GM19397 (cell line): ENCODE data around the gene CCDC7.
"Not testable (repeated sequence)": the region's sequence is repeated elsewhere in the genome, so short reads cannot be mapped to it uniquely, and the experiment has no call there.

Source experiments
- ATAC-seq: cut with Tn5 transposase; IDR thresholded peaks from one replicate; pipeline ENCODE4 v1.9.1; 2021; ENCODE audit warnings: mild to moderate bottlenecking, moderate library complexity; ENCODE audit not compliant: unreplicated experiment

The CCDC7 gene

GRCh38 chr10:32548208-32548607, 102.3 kb downstream of the CCDC7 start:
- ATAC-seq, result no peak

GRCh38 chr10:32556783-32557395, 110.9 kb downstream of the CCDC7 start:
- ATAC-seq, result no peak

DNA sequence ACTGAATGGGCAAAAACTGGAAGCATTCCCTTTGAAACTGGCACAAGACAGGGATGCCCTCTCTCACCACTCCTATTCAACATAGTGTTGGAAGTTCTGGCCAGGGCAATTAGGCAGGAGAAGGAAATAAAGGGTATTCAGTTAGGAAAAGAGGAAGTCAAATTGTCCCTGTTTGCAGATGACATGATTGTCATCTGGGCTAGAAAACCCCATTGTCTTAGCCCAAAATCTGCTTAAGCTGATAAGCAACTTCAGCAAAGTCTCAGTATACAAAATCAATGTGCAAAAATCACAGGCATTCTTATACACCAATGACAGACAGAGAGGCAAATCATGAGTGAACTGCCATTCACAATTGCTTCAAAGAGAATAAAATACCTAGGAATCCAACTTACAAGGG, 116.8 kb downstream of the CCDC7 start:
- ATAC-seq, result not testable (repeated sequence)

DNA sequence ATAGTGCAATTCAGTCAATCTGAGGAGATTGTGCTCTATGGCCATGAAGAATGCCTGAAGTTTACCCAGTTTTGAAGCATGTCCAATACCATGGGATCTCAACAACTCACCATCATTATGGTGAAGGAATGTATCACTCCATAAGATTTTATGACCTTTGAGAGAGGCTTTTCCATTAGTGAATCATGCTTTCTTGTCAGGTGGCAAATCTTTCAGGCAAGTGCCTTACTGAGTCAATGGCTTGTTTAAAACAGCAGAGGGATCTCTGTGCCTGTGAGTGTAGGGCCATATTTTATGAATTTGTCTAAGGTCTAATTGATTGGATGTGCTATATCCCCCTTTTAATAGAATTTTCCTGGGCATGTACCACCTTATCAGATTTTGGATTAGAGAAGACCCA, 131.5 kb downstream of the CCDC7 start:
- no peak for ATAC-seq

GRCh38 chr10:32582946-32583345, 137.0 kb downstream of the CCDC7 start:
- no peak for ATAC-seq

DNA sequence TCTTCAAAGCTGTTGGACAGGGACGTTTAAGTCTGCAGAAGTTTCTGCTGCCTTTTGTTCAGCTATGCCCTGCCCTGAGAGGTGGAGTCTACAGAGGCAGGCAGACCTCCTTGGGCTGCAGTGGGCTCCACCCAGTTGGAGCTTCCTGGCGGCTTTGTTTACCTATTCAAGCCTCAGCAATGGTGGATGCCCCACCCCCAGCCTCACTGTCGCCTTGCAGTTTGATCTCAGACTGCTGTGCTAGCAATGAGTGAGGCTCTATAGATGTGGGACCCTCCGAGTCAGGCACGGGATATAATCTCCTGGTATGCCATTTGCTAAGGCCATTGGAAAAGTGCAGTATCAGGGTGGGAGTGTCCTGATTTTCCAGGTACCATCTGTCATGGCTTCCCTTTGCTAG, 152.1 kb downstream of the CCDC7 start:
- ATAC-seq, result not testable (repeated sequence)

DNA sequence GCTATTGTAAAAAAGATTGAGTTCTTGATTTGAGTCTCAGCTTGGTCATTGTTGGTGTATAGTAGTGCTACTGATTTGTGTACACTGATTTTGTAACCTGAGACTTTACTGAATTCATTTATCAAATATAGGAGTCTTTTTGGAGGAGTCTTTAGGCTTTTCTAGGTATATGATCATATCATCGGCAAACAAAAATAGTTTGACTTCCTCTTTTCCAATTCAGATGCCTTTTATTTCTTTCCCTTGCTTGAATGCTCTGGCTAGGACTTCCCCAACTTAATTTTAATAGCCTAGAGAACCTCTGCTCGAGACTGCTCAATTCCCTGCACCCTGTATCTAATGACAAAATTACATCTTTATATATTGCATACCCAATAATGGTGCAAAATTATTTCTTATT, 154.4 kb downstream of the CCDC7 start:
- no peak for ATAC-seq

GRCh38 chr10:32601562-32601961, 155.6 kb downstream of the CCDC7 start:
- ATAC-seq, result not testable (repeated sequence)

GRCh38 chr10:32605787-32606186, 159.8 kb downstream of the CCDC7 start:
- ATAC-seq, result no peak

DNA sequence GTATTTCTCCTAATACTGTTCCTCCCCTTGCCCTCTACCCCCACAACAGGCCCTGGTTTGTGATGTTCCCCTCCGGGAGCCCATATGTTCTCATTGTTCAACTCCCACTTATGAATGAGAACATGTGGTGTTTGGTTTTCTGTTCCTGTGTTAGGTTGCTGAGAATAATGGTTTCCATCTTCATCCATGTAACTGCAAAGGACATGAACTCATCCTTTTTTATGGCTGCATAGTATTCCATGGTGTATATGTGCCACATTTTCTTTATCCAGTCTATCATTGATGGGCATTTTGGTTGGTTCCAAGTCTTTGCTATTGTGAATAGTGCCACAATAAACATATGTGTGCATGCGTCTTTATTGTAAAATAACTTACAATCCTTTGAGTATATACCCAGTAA, 164.6 kb downstream of the CCDC7 start:
- not testable (repeated sequence) for ATAC-seq

- ATAC-seq, result no peak
Observed at GRCh38 chr10:32616438-32616837, 170.5 kb downstream of the CCDC7 start.

DNA sequence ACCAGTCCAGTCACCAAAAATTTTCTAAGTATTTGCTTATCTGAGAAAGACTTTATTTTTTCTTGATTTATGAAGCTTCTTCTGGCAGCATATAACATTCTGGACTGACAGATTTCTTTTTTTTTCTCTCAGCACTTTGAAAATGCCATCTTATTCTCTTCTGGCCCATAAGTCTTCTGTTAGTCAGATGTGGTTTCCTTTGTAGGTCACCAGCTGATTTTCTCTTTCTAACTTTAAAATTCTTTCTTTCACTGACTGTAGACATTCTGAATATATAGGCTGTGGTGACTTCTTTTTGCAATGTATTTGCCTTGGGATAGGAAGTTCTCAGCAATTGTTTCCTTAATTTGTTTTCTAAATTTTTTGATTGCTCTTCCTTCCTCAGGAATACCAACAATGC, 172.5 kb downstream of the CCDC7 start:
- ATAC-seq, result no peak

DNA sequence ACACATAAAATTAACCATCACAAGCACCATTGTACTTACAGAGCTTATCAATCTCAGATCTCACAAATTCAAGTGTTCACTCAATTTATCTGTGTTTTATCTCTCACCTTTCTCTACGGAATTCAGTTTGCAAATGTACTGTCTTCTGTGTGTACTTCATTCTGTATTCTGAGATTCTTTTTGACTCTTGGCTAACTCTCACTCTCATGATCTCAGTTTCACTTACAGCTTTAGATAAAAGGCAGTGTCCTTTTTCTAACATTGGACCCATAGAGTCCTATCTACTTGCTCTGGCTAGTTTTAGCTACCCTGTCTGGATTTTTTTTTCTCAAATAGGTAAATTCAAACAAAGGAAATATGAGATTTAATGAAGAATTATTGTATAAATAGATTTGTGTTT, 176.0 kb downstream of the CCDC7 start:
- no peak for ATAC-seq

DNA sequence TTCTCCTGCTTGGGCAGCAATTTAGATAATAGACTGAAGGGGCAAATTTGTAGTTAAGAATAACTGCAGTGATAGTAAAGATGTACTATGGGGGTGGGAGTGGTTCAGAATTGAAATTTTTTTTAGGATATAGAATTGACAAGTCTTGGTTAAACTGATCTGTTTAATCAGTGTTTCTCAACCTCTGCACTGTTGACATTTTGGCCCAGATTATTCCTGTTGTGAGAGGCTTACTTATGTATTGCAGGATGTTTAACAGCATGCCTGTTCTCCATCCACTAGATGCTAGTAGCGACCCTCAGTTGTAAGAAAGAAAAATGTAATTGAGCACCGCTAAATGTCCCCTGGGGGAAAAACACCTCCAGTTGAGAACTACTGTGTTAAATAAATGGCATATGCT, 176.5 kb downstream of the CCDC7 start:
- no peak for ATAC-seq

- ATAC-seq, result no peak
Observed at GRCh38 chr10:32627183-32627582, 181.2 kb downstream of the CCDC7 start.

DNA sequence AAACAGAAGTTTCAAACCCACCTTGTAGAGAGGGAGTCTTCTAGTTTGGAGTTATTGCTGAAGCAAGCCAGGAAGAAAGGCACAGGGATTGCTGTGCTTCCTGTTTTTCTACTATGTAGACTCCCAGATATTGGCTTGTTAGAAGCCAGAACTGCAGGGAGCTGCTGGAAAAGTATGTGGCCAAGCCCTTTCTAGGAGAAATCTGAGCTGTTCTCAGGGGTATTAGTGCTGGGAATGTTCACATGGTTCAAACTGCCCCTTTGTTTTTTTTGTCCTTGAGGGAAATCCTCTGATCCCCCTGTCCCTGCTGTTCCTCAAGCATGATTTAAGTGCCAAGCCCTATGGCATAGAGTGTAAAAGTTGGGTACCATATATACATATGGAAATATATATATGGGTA, 184.0 kb downstream of the CCDC7 start:
- ATAC-seq, result no peak

DNA sequence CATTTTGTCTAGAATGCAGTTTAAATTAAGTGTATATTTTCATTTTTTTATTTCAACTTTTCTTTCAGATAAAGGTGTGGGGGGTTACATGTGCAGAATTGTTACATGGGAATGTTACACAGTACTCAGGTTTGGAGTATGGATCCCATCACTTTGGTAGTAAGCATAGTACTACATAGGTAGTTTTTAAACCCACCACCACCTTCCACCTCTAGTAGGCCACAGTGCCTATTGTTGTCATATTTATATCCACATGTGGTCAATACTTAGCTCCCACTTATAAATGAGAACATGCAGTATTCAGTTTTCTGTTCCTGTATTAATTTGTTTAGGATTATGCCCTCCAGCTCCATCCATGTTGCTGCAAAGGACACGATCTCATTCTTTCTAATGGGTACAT, 200.6 kb downstream of the CCDC7 start:
- no peak for ATAC-seq

GRCh38 chr10:32650246-32650655, 204.3 kb downstream of the CCDC7 start:
- ATAC-seq, result peak; percentile 69

- not testable (repeated sequence) for ATAC-seq
Observed at GRCh38 chr10:32657430-32657829, 211.5 kb downstream of the CCDC7 start.

GRCh38 chr10:32661346-32661745, 215.4 kb downstream of the CCDC7 start:
- no peak for ATAC-seq

GRCh38 chr10:32680803-32681557, 235.0 kb downstream of the CCDC7 start:
- no peak for ATAC-seq

- no peak for ATAC-seq
Observed at GRCh38 chr10:32684291-32684690, 238.4 kb downstream of the CCDC7 start.

- no peak for ATAC-seq
Observed at GRCh38 chr10:32687116-32687515, 241.2 kb downstream of the CCDC7 start.
